MV-4-11 (cell line): ENCODE data around the gene DUSP14.

Experiments
- DNase-seq: peaks from one replicate; lab custom pipeline; 2025; lab: John Stamatoyannopoulos, UW

DUSP14 gene

DNA sequence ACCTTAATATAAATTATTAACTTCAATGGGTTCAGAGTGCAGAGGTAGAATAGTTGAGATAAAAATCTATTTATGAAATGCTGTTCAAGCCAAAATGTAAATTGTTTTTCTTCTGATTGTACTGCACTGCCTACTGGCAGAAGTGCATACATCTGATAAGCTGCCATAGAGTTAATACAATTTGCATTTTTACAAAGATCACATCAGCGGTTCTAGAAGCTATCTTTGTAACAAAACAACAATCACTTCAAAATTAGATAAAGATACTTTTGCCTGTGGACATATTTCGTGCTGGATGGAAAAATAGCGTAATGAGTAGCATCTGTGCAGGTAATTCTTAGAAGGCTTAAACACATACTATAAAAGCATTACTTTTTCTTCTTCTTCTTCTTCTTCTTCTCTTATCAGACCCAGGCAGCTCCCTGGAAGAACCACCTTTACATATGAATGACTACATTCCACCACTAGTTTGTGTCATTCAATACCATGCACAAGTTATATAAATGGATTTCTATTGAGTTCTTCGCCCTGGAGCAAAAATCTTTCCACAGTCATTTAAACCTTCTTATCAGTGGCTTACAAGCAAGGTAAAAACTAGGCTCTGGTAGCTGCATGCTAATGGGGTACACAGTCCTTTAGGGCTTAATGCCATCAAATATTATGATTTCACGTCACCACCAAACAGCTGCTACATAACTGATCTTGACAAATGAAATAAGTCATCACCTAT lies 72.5 kb downstream of the DUSP14 start:
- DNase-seq = no peak
